HG03575 (cell line): ENCODE data around the gene MGAT5.
"Not testable (repeated sequence)": the region's sequence is repeated elsewhere in the genome, so short reads cannot be mapped to it uniquely, and the experiment has no call there.

Source experiments
- ATAC-seq: cut with Tn5 transposase; IDR thresholded peaks from one replicate; pipeline ENCODE4 v1.9.1; 2021; ENCODE audit not compliant: unreplicated experiment, insufficient number of reproducible peaks, low FRiP score; ENCODE audit errors: extremely low read depth

MGAT5 gene

GRCh38 chr2:134293719-134294537 is 40.1 kb downstream of the MGAT5 start:
- no peak for ATAC-seq

GRCh38 chr2:134294598-134294997 is 40.7 kb downstream of the MGAT5 start:
- not testable (repeated sequence) for ATAC-seq

- no peak for ATAC-seq
These were observed 41.6 kb downstream of the MGAT5 start for GRCh38 chr2:134295441-134295840.

- ATAC-seq = no peak
These were observed 42.4 kb downstream of the MGAT5 start for GRCh38 chr2:134296301-134296700.

- no peak for ATAC-seq
These were observed 45.5 kb downstream of the MGAT5 start for GRCh38 chr2:134299334-134299733.

GRCh38 chr2:134300585-134300984 is 46.7 kb downstream of the MGAT5 start:
- no peak for ATAC-seq

GRCh38 chr2:134301099-134301927 is 47.4 kb downstream of the MGAT5 start:
- ATAC-seq = no peak

GRCh38 chr2:134301928-134302260 is 48.0 kb downstream of the MGAT5 start:
- no peak for ATAC-seq

GRCh38 chr2:134304394-134305108 is 50.7 kb downstream of the MGAT5 start:
- ATAC-seq = no peak

- no peak for ATAC-seq
These were observed 51.2 kb downstream of the MGAT5 start for GRCh38 chr2:134305109-134305491.

- ATAC-seq = no peak
These were observed 52.6 kb downstream of the MGAT5 start for GRCh38 chr2:134306521-134306920.

GRCh38 chr2:134307334-134307733 is 53.5 kb downstream of the MGAT5 start:
- no peak for ATAC-seq

GRCh38 chr2:134308474-134309385 is 54.9 kb downstream of the MGAT5 start:
- ATAC-seq = no peak

GRCh38 chr2:134310107-134311079 is 56.5 kb downstream of the MGAT5 start:
- no peak for ATAC-seq

- no peak for ATAC-seq
These were observed 58.6 kb downstream of the MGAT5 start for GRCh38 chr2:134312482-134312881.

- ATAC-seq = no peak
These were observed 60.3 kb downstream of the MGAT5 start for GRCh38 chr2:134314202-134314601.

- ATAC-seq = no peak
These were observed 61.0 kb downstream of the MGAT5 start for GRCh38 chr2:134314681-134315368.
